Measurements from ENCODE around the gene HSD17B3.

DNA sequence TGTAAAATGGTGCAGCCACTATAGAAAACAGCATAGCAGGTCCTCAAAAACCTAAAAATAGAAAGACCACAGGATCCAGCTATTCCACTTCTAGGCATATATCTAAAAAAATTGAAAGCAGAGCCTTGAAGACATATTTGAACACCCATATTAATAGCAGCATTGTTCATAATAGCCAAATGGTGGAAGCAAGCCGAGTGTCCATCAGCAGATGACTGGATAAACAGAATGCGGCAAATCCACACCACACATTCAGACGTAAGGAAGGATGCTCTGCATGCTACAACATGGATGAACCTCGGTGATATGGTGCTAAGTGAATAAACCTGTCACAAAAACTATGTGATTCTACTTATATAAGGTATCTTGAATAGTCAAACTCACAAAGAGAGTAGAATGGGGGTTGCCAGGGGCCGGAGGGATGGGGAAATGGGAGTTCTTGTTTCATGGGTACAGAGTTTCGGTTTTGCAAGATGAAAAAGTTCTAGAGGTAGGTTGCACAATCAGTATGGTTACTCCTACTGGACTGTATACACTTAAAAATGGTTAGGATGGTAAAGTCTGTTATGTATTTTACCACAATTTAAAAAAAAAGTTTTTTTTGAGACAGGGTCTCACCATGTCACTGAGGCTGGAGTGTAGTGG lies 17.1 kb upstream of the HSD17B3 start:
- TF ChIP-seq, protein P1, sequence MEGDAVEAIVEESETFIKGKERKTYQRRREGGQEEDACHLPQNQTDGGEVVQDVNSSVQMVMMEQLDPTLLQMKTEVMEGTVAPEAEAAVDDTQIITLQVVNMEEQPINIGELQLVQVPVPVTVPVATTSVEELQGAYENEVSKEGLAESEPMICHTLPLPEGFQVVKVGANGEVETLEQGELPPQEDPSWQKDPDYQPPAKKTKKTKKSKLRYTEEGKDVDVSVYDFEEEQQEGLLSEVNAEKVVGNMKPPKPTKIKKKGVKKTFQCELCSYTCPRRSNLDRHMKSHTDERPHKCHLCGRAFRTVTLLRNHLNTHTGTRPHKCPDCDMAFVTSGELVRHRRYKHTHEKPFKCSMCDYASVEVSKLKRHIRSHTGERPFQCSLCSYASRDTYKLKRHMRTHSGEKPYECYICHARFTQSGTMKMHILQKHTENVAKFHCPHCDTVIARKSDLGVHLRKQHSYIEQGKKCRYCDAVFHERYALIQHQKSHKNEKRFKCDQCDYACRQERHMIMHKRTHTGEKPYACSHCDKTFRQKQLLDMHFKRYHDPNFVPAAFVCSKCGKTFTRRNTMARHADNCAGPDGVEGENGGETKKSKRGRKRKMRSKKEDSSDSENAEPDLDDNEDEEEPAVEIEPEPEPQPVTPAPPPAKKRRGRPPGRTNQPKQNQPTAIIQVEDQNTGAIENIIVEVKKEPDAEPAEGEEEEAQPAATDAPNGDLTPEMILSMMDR (IDR thresholded peaks at IDR 0.05) = no peak
- TF ChIP-seq POLR2AphosphoS5 (IDR thresholded peaks at IDR 0.05) (no peak), EP300 (IDR thresholded peaks at IDR 0.05) (no peak), POLR2A (IDR thresholded peaks at IDR 0.05) (no peak)
